Astrocyte (in vitro differentiated cells and primary cell): ENCODE results near the gene RABGAP1L. TPM values are rescaled to one million over a fixed set of nuclear protein-coding genes. Genes with fewer than 3 reads are reported as not detected.

ENCODE experiments used
- DNase-seq: peaks from one replicate; pipeline ENCODE4 v3.0.0-alpha.2; 2010; ENCODE audit warnings: low read depth
- FAIRE-seq: peaks from 2 replicates; lab custom pipeline; 2011; peaks lifted over from hg19 to GRCh38; lab: Jason Lieb, UNC
- H2AFZ ChIP-seq: 2 replicates; pipeline ENCODE4 v1.6.0; 2012; ENCODE audit warnings: low read depth, low read length, inconsistent platforms
- H3K27ac ChIP-seq: 2 replicates; pipeline ENCODE4 v1.5.1; 2011; ENCODE audit warnings: low read depth, low read length, inconsistent platforms
- H3K27me3 ChIP-seq: 2 replicates; pipeline ENCODE4 v1.6.0; 2011; ENCODE audit warnings: low read length, inconsistent platforms; ENCODE audit not compliant: insufficient read depth
- H3K36me3 ChIP-seq: 2 replicates; pipeline ENCODE4 v1.5.1; 2011; ENCODE audit warnings: low read length, inconsistent platforms; ENCODE audit not compliant: insufficient read depth
- H3K4me1 ChIP-seq: 2 replicates; pipeline ENCODE4 v1.5.1; 2011; ENCODE audit warnings: low read length, inconsistent platforms; ENCODE audit not compliant: insufficient read depth
- H3K4me2 ChIP-seq: 2 replicates; pipeline ENCODE4 v1.6.0; 2012; ENCODE audit warnings: low read length, inconsistent platforms
- H3K4me3 ChIP-seq: 2 replicates; pipeline ENCODE4 v1.5.1; 2011; ENCODE audit warnings: low read depth, mild to moderate bottlenecking, low read length, inconsistent platforms; ENCODE audit not compliant: insufficient read depth
- H3K79me2 ChIP-seq: 2 replicates; pipeline ENCODE4 v1.6.0; 2012; ENCODE audit warnings: mild to moderate bottlenecking, low read length, inconsistent platforms; ENCODE audit not compliant: insufficient read depth
- H3K9ac ChIP-seq: 2 replicates; pipeline ENCODE4 v1.6.0; 2012; ENCODE audit warnings: mild to moderate bottlenecking, low read length, inconsistent platforms
- H3K9me3 ChIP-seq: 2 replicates; pipeline ENCODE4 v1.5.1; 2012; ENCODE audit warnings: low read depth, mild to moderate bottlenecking, low read length, inconsistent platforms; ENCODE audit not compliant: insufficient read depth
- H4K20me1 ChIP-seq: 2 replicates; pipeline ENCODE4 v1.6.0; 2012; ENCODE audit warnings: low read length, inconsistent platforms; ENCODE audit not compliant: insufficient read depth
- H3K27ac Mint-ChIP-seq: one replicate; pipeline ENCODE4 v1.8.0; 2021; ENCODE audit warnings: mild to moderate bottlenecking, mixed read lengths; ENCODE audit not compliant: unreplicated experiment
- H3K27me3 Mint-ChIP-seq: one replicate; pipeline ENCODE4 v1.8.0; 2021; ENCODE audit warnings: low read depth, mixed read lengths; ENCODE audit not compliant: unreplicated experiment
- H3K36me3 Mint-ChIP-seq: one replicate; pipeline ENCODE4 v1.8.0; 2021; ENCODE audit warnings: low read depth, mixed read lengths; ENCODE audit not compliant: unreplicated experiment
- H3K4me1 Mint-ChIP-seq: one replicate; pipeline ENCODE4 v1.8.0; 2021; ENCODE audit warnings: low read depth, mixed read lengths; ENCODE audit not compliant: unreplicated experiment
- H3K4me3 Mint-ChIP-seq: one replicate; pipeline ENCODE4 v1.8.0; 2021; ENCODE audit warnings: mild to moderate bottlenecking, moderate library complexity, mixed read lengths; ENCODE audit not compliant: unreplicated experiment
- H3K9me3 Mint-ChIP-seq: one replicate; pipeline ENCODE4 v1.8.0; 2021; ENCODE audit warnings: mild to moderate bottlenecking, mixed read lengths; ENCODE audit not compliant: unreplicated experiment
- EZH2 ChIP-seq: IDR thresholded peaks from 2 replicates; pipeline ENCODE4 v1.6.1; 2012; ENCODE audit warnings: mild to moderate bottlenecking, low read length, inconsistent platforms; ENCODE audit not compliant: insufficient read depth
- total RNA-seq: library from RNA; stranded (reverse); gene quantifications from 2 replicates; pipeline ENCODE4 v1.2.1, GENCODE V29; 2021
- TF ChIP-seq, protein P1 (sequence below): IDR thresholded peaks from 2 replicates; pipeline ENCODE4 v1.5.1; 2011; ENCODE audit warnings: low read depth, mild to moderate bottlenecking, inconsistent platforms, low read length, moderate library complexity; ENCODE audit not compliant: insufficient read depth

The RABGAP1L gene
- total RNA-seq, 1 donor from 2014 or later: 40.2 TPM

DNA sequence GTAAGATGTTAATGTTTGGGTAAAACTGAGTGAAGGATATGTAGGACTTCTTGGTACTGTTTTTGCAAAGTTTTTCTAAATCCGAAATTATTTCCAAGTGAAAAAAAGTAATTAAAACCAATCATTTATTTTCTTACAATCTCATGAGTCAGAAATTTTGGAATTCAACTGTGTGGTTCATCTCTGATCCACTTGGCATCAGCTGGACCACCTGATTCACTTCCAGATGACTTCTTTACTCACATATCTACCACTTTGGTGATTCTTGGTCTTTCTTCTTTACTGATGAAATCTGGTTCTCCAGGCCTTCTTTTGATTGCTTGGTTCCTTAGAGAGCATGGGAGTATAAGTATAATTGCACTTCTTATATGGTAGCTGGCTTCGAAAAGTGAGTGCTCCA lies 585.6 kb downstream of the RABGAP1L start:
- Mint-ChIP-seq H3K27ac (no peak overlapping the region), H3K27me3 (no peaks in the 10 kb centered on the region), H3K9me3 (no peaks in the 10 kb centered on the region), H3K36me3 (no peaks in the 10 kb centered on the region), H3K4me3 (no peak overlapping the region), H3K4me1 (peaks cover 11% of the 10 kb centered on the region)
- Histone ChIP-seq H3K36me3 (no peaks in the 10 kb centered on the region), H4K20me1 (no peaks in the 10 kb centered on the region), H3K27me3 (no peaks in the 10 kb centered on the region), H3K79me2 (no peaks in the 10 kb centered on the region), H2AFZ (no peak overlapping the region), H3K27ac (no peak overlapping the region), H3K9ac (no peak overlapping the region), H3K4me1 (no peaks in the 10 kb centered on the region), H3K4me2 (no peak overlapping the region), H3K9me3 (no peaks in the 10 kb centered on the region), H3K4me3 (no peak overlapping the region)
- no peak for TF ChIP-seq EZH2
- TF ChIP-seq, protein P1, sequence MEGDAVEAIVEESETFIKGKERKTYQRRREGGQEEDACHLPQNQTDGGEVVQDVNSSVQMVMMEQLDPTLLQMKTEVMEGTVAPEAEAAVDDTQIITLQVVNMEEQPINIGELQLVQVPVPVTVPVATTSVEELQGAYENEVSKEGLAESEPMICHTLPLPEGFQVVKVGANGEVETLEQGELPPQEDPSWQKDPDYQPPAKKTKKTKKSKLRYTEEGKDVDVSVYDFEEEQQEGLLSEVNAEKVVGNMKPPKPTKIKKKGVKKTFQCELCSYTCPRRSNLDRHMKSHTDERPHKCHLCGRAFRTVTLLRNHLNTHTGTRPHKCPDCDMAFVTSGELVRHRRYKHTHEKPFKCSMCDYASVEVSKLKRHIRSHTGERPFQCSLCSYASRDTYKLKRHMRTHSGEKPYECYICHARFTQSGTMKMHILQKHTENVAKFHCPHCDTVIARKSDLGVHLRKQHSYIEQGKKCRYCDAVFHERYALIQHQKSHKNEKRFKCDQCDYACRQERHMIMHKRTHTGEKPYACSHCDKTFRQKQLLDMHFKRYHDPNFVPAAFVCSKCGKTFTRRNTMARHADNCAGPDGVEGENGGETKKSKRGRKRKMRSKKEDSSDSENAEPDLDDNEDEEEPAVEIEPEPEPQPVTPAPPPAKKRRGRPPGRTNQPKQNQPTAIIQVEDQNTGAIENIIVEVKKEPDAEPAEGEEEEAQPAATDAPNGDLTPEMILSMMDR: no peak
- DNase-seq (peak; percentile 8), FAIRE-seq (no peak)

DNA sequence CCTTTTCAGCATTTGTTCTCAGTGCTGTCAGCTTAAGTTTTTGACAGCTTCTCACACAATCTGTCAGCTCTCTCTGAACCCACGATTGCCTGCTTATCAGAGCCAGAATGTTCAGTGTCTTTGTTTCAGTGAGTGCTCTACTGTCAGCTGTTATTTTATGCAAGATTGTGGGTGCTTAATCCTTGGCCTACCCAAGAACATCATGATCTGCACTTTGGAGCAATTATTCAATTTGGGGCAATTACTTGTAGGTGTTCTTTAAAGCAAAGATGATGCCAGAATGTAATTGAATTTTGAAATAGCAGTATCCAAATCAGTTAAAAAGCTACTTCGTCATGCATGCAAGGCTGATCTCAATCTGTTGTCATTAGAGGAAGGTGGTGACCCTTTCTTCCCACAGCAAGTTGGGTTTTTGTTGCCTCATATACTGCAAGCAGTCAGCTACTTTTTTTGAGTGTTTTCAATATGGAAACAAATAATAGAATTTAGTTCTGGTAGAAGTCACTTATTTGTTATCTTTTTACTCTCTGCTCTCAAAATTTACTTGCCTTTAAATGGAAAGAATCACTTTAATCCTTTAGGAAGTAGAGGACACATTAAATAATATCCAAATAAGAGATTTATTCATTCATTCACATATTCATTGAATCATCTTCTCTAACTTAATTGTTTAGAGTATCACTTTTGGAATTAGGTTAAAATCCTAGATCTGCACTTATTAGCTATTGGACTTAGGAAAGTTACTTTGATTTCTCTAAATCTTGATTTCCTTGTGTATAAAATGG lies 586.9 kb downstream of the RABGAP1L start:
- H3K27me3 Mint-ChIP-seq: no peaks in the 10 kb centered on the region
- no peak for TF ChIP-seq EZH2
- TF ChIP-seq, protein P1: no peak
- no peak for FAIRE-seq
- H3K4me2 ChIP-seq: no peak overlapping the region
- H3K4me3 Mint-ChIP-seq: no peak overlapping the region
- no peak overlapping the region for H3K27ac ChIP-seq
- no peaks in the 10 kb centered on the region for H3K9me3 ChIP-seq
- no peaks in the 10 kb centered on the region for H3K27me3 ChIP-seq
- H3K27ac Mint-ChIP-seq: no peak overlapping the region
- H3K4me1 ChIP-seq: no peaks in the 10 kb centered on the region
- no peak for DNase-seq
- H4K20me1 ChIP-seq: no peaks in the 10 kb centered on the region
- no peak overlapping the region for H3K4me3 ChIP-seq
- no peak overlapping the region for H3K9ac ChIP-seq
- H3K9me3 Mint-ChIP-seq: no peaks in the 10 kb centered on the region
- no peak overlapping the region for H2AFZ ChIP-seq
- H3K4me1 Mint-ChIP-seq: peaks cover 6% of the 10 kb centered on the region
- no peaks in the 10 kb centered on the region for H3K79me2 ChIP-seq
- H3K36me3 ChIP-seq: no peaks in the 10 kb centered on the region
- H3K36me3 Mint-ChIP-seq: no peaks in the 10 kb centered on the region

DNA sequence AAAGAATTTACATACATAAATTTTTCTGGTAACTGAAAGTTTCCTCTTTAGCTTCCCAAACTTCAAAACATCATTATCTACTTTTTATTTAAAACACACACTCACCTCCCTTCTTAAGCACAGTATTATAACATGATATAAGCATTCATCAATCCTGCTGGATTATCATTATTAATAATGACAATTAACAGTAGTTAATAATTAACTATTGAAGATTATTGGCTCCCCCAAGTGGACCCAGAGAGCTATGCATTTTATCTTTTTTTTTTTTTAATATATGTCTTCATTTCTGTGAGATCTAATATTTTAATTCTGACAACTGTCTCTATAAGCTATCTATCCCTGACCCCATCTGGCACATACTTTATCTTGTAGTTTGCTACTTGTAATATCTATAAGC lies 588.3 kb downstream of the RABGAP1L start:
- Mint-ChIP-seq H3K27me3 (no peaks in the 10 kb centered on the region), H3K4me3 (no peak overlapping the region), H3K36me3 (no peaks in the 10 kb centered on the region), H3K4me1 (peaks cover 4% of the 10 kb centered on the region), H3K9me3 (no peaks in the 10 kb centered on the region), H3K27ac (no peak overlapping the region)
- Histone ChIP-seq H3K4me3 (no peak overlapping the region), H4K20me1 (no peaks in the 10 kb centered on the region), H3K27me3 (no peaks in the 10 kb centered on the region), H2AFZ (no peak overlapping the region), H3K9me3 (no peaks in the 10 kb centered on the region), H3K4me2 (no peak overlapping the region), H3K36me3 (no peaks in the 10 kb centered on the region), H3K27ac (no peak overlapping the region), H3K9ac (no peak overlapping the region), H3K79me2 (no peaks in the 10 kb centered on the region), H3K4me1 (no peaks in the 10 kb centered on the region)
- FAIRE-seq: no peak
- no peak for DNase-seq
- TF ChIP-seq, protein P1: no peak
- TF ChIP-seq EZH2: no peak
